ENCODE results near the gene PNLIPRP1.

Gene PNLIPRP1

DNA sequence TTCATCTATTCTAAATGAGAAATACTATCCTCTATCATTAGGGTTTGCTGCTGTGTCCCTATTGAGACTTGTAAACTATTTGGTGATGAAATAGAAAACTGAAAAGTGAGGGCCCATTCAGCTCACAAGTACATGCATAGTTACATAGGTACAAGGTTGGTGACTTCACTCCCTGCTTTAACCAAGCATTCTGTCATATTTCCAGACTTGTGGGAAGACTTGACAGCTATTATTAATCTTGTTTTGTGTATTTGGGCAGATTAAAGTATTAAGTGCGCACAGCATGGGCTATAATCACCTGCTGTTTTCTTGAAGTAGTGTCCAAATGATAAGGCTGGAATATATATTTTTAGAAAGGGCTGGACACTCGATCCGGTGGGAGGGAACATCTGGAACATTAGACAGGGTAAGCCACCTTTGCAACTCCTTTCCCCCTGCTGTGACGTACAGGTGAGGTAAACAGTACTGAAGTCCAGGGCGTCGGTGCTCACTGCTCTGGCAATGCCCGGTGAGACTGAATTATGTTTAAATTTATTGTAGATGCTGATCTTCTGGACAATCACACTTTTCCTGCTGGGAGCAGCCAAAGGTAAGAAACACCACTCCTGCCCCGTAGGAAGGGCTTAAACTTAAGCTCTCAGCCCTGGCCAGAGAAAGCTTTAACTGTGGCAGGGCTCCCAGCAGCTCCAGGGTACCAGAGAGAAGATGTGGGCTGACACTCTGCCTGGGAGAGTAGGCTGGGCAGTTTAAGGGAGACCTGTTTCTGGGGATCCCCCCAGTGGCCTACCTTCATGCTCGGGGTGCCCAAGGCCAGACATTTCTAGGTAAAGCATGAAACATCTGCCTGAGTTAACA lies at the start of gene PNLIPRP1:
PNLIPRP1 (plus strand) TSS at position 370 of the 855 bp plus-strand sequence; CDS start at position 541, 171 bp downstream.
- DNase-seq (ENCODE audit: low read depth): no peak

DNA sequence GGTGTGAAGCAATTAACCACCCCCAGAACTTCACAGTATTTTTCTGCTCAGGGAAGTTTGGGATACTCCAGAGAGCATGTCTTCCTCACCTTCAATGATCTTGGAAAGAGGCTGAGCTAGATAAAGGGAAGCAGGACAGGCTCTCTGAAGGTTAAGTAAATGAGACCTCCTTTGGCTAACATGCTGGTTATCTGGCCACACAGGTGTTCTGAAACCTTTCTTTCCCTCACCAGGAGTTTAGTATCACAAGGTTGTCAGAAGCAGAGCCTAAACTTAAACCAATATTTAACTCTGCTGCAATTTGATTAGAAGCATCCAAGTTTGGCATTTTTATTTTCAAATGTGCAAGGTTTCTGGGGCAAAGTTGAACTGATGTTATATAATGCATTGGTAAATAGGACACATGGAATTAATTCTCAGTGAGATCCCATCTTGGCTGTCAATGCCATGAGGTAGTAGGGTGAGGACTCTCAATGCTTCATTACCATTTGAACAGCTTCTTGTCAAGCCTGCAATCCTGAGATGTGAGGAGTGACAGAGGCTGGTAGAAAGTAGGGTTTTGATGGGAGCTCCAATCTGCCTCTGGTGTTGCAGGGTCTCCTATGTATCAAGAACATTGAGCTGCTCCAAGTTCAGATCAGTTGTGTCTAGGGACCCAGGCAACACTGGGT lies 48.6 kb upstream of the PNLIPRP1 start:
- DNase-seq (ENCODE audit: low read depth): no peak

DNA sequence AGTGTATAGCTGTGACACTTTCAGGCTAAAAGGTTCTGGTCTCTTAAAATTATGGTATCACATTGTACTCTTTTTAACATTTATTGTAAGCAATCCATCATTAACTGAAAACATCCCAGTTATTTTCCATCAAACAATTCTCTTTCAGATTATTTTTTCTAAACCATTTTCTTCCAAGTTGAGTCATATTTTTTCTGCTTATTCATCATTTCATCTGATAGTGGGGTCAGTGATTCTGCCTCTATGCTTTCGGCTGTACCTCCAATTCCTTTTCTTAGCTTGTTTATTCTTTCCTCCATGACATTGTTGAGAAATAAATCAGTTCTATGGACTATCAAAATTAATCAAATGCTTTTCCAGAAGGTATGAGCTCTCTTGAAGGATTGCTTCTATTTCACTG lies 45.6 kb upstream of the PNLIPRP1 start:
- DNase-seq (ENCODE audit: low read depth): no peak

DNA sequence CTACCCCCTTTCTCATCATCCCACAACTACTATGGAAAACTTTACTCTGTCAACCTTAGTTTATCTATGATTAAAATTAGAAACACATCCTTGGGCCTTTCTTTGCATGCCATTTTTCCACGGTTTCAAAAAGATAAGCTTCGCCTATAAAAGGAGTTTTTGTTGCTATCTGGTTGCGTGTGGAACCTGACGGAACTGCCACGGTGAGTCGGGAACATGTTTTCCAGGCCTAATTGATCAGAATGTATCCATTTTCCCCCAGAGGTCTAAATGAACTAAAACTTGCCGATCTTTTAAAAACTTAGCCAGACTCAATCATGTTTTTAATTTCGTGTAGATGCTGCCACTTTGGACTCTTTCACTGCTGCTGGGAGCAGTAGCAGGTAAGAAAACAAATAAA lies 45.0 kb upstream of the PNLIPRP1 start, which contains the start of gene PNLIP:
PNLIP (plus strand) TSS at position 176 of the 400 bp plus-strand sequence; CDS start at position 338, 162 bp downstream.
- DNase-seq (ENCODE audit: low read depth): no peak

DNA sequence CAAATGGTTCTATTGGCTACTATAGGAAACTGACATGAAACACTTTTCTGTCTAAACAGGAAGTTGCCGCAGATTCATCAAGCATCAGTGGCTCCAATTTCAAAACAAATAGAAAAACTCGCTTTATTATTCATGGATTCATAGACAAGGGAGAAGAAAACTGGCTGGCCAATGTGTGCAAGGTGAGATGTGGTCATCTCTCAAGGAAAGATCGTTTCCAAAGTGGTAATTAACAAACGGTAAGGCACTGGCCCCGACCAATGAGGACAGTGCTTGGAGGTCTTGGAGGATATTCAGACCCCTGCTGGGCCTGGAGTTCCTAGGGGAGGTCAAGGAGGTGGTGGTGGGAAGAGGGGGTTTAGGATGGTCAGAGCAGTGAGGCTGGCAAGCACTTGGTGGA lies 42.5 kb upstream of the PNLIPRP1 start:
- no peak for DNase-seq (ENCODE audit: low read depth)

DNA sequence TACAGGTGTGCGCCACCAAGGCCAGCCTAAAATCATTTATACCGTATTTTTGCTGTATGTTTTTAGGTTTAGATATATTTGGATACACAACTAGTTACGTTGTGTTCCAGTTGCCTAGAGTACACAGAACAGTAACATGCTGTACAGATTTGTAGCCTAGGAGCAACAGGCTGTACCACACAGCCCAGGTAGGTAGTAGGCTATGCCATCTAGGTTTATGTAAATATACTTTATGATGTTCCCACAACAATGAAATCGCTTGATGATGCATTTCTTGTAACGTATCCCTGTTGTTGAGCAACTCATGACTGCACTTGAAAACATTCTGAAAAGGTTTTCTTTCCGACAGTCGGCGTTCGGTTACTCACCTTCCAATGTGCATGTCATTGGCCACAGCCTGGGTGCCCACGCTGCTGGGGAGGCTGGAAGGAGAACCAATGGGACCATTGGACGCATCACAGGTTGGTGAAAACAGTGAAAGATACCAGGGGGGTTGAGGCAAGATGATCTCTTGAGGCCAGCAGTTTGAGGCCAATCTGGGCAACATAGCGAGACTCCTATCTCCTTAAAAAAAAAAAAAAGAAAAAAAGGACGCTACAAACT lies 37.3 kb upstream of the PNLIPRP1 start:
- DNase-seq (ENCODE audit: low read depth): no peak

GRCh38 chr10:116554628-116555027 lies 36.1 kb upstream of the PNLIPRP1 start:
- DNase-seq (ENCODE audit: low read depth): no peak

DNA sequence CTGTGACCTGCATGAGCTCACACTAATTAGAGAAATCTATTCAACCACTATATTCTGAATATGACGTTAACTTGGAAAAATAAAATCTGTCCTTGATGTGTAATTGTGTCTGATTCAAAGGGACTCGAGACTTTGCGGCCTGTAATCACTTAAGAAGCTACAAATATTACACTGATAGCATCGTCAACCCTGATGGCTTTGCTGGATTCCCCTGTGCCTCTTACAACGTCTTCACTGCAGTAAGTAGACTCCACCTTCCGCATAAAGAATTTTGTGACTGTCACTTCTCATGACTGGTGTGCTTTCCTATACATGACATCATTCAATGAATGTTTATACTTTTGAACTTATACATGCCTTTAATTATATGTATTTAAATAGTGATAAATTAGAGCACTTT lies 34.9 kb upstream of the PNLIPRP1 start:
- DNase-seq (ENCODE audit: low read depth): no peak

DNA sequence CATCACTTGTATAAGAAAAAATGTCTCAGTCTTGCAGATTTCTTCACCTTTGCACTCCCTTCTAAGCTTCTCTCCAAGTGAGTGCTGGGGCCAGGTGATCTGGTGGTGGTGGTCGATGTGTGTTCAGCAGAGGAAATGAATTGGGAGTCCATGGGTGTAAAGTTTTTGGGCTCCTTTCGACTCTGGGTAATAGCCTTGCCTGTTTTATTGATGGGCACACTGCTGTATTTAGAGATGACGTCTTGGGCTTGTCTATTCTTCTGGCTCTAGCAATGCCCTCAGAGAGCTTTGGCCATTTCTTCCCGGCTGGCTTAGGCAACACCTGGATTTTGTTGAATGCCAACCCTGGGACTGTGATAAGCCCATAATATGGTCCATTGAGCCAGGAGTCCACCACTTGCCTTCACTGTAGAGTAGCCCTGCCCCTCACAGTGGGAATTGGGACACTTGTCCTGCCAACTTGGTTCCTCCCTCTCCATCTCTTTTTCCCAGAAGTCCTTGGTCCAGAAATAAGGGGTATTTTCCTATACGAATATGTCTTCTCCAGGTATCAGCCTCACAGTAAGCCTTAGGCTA lies 33.4 kb upstream of the PNLIPRP1 start:
- DNase-seq (ENCODE audit: low read depth): no peak

- no peak for DNase-seq (ENCODE audit: low read depth)
Measured at GRCh38 chr10:116565534-116565933, 25.2 kb upstream of the PNLIPRP1 start.

DNA sequence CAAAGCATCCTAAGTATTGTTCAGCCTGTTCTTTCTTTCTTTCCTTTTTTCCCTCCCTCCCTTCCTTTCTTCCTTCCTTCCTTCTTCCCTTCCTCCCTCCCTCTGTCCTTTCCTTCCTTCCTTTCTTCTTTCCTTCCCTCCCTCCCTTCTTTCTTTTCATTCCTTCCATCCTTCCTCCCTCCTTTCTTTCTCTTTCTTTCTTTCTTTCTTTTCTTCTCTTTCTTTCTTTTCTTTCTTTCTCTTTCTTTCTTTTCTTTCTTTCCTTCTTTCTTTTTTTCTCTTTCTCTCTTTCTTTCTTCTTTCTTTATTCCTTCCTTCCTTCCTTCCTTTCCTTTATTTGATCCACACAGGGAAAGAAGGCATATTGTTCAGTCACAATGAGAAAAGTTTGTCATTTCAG lies 23.8 kb upstream of the PNLIPRP1 start:
- DNase-seq (ENCODE audit: low read depth): no peak

DNA sequence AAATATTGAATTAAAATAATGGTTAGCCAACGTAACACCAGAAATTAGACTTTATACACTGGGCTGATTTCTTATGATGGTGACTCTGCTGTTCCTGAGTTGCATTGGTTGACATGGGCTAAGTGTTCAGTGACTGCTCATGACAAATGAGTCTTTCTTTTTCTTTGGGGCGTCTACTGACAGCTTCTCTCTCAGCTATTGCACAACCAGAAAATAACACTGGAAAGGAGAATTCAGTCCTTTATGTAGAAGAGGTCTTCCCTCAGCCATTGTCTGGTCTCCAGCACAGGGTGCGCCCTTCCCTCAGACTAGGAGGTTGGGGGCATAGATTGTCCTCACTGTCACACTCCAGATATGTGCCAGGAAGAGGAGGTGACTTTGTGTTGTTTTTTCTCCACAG lies 23.4 kb upstream of the PNLIPRP1 start:
- no peak for DNase-seq (ENCODE audit: low read depth)

GRCh38 chr10:116574797-116575196 lies 16.0 kb upstream of the PNLIPRP1 start:
- no peak for DNase-seq (ENCODE audit: low read depth)

DNA sequence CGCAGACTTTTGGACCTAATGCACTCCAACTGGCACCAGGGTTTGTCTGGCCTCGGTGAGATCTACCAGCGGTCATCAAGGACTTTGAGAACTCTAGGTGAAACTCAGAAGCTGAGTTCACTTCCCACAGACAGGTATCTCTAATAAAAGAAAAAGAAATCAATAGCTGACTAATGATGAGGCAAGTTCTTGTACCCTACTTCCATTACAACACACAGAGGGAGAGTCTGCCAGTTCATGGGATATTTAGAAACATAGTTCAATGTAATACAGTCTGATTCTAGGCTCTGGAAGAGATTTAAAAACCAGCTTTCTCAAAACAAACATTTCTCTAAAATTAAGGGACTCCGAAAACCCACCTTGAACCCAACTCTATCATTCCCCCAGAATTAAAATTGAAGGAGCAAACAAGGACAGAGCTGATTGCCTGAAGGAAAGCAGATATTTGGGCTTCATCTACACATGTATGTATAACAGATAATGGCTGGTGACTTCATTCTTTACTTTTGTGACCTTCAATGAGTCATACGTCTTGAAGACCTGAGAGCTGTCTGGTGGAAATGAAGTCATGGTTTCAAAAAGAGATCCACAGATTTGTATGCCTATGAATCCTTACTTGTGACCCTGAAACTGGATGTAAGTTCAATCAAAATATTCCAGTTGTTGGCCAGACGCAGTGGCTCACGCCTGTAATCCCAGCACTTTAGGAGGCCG lies 2.7 kb upstream of the PNLIPRP1 start:
- DNase-seq (ENCODE audit: low read depth): no peak

GRCh38 chr10:116588995-116589394 lies 1.8 kb upstream of the PNLIPRP1 start:
- no peak for DNase-seq (ENCODE audit: low read depth)

DNA sequence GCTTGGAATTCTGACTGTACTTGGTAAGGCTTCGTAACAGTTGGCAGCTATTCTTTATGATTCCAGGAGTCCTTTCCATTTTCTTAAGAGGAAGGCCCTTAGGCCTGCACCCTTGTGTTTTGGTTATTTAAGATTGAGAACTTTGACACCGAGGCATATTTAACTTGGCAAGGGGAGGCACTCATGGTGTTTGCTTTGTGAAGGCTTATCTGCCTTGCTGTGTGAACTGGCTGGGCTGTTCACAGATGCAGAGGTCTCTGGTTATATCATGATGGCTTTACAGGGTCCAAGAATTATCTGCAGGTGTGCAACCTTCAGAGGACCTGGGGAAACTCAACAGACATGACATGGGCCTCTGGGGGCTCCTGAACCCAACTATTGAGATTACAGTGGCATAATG lies 833 bp upstream of the PNLIPRP1 start:
- no peak for DNase-seq (ENCODE audit: low read depth)

GRCh38 chr10:116593139-116593740 lies 2.5 kb downstream of the PNLIPRP1 start:
- DNase-seq (ENCODE audit: low read depth): no peak

- no peak for DNase-seq (ENCODE audit: low read depth)
Measured at GRCh38 chr10:116594525-116595035, 3.8 kb downstream of the PNLIPRP1 start.

DNA sequence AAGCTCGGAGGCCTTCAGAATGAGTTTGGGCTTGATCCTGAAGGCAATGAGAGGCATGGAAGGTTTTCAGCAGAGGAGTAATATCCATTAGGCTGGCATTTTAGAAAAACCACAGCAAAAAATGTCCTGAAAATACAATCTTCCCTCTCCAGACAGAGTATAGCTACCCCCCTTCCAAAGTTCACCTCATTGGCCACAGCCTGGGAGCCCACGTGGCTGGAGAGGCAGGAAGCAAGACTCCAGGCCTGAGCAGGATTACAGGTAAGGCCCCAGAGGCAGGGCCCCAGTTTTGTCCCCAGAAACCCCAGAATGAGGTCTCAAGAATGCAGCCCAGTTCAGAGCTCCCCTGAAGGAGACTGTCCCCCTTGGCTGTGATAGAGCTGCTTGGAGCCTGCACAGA lies 5.3 kb downstream of the PNLIPRP1 start:
- DNase-seq (ENCODE audit: low read depth): no peak

- DNase-seq (ENCODE audit: low read depth): no peak
Measured at GRCh38 chr10:116597543-116597942, 6.8 kb downstream of the PNLIPRP1 start.

- no peak for DNase-seq (ENCODE audit: low read depth)
Measured at GRCh38 chr10:116598329-116598728, 7.6 kb downstream of the PNLIPRP1 start.

All from HS-5 (cell line).